Astrocyte (in vitro differentiated cells and primary cell): Measurements from ENCODE around the gene CD163L1. TPM values are rescaled to one million over a fixed set of nuclear protein-coding genes. Genes with fewer than 3 reads are reported as not detected.

Experiments
- DNase-seq: peaks from one replicate; pipeline ENCODE4 v3.0.0-alpha.2; 2010; ENCODE audit warnings: low read depth
- FAIRE-seq: peaks from 2 replicates; lab custom pipeline; 2011; peaks lifted over from hg19 to GRCh38; lab: Jason Lieb, UNC
- H2AFZ ChIP-seq: 2 replicates; pipeline ENCODE4 v1.6.0; 2012; ENCODE audit warnings: low read depth, low read length, inconsistent platforms
- H3K27ac ChIP-seq: 2 replicates; pipeline ENCODE4 v1.5.1; 2011; ENCODE audit warnings: low read depth, low read length, inconsistent platforms
- H3K27me3 ChIP-seq: 2 replicates; pipeline ENCODE4 v1.6.0; 2011; ENCODE audit warnings: low read length, inconsistent platforms; ENCODE audit not compliant: insufficient read depth
- H3K36me3 ChIP-seq: 2 replicates; pipeline ENCODE4 v1.5.1; 2011; ENCODE audit warnings: low read length, inconsistent platforms; ENCODE audit not compliant: insufficient read depth
- H3K4me1 ChIP-seq: 2 replicates; pipeline ENCODE4 v1.5.1; 2011; ENCODE audit warnings: low read length, inconsistent platforms; ENCODE audit not compliant: insufficient read depth
- H3K4me2 ChIP-seq: 2 replicates; pipeline ENCODE4 v1.6.0; 2012; ENCODE audit warnings: low read length, inconsistent platforms
- H3K4me3 ChIP-seq: 2 replicates; pipeline ENCODE4 v1.5.1; 2011; ENCODE audit warnings: low read depth, mild to moderate bottlenecking, low read length, inconsistent platforms; ENCODE audit not compliant: insufficient read depth
- H3K79me2 ChIP-seq: 2 replicates; pipeline ENCODE4 v1.6.0; 2012; ENCODE audit warnings: mild to moderate bottlenecking, low read length, inconsistent platforms; ENCODE audit not compliant: insufficient read depth
- H3K9ac ChIP-seq: 2 replicates; pipeline ENCODE4 v1.6.0; 2012; ENCODE audit warnings: mild to moderate bottlenecking, low read length, inconsistent platforms
- H3K9me3 ChIP-seq: 2 replicates; pipeline ENCODE4 v1.5.1; 2012; ENCODE audit warnings: low read depth, mild to moderate bottlenecking, low read length, inconsistent platforms; ENCODE audit not compliant: insufficient read depth
- H4K20me1 ChIP-seq: 2 replicates; pipeline ENCODE4 v1.6.0; 2012; ENCODE audit warnings: low read length, inconsistent platforms; ENCODE audit not compliant: insufficient read depth
- H3K27ac Mint-ChIP-seq: one replicate; pipeline ENCODE4 v1.8.0; 2021; ENCODE audit warnings: mild to moderate bottlenecking, mixed read lengths; ENCODE audit not compliant: unreplicated experiment
- H3K27me3 Mint-ChIP-seq: one replicate; pipeline ENCODE4 v1.8.0; 2021; ENCODE audit warnings: low read depth, mixed read lengths; ENCODE audit not compliant: unreplicated experiment
- H3K36me3 Mint-ChIP-seq: one replicate; pipeline ENCODE4 v1.8.0; 2021; ENCODE audit warnings: low read depth, mixed read lengths; ENCODE audit not compliant: unreplicated experiment
- H3K4me1 Mint-ChIP-seq: one replicate; pipeline ENCODE4 v1.8.0; 2021; ENCODE audit warnings: low read depth, mixed read lengths; ENCODE audit not compliant: unreplicated experiment
- H3K4me3 Mint-ChIP-seq: one replicate; pipeline ENCODE4 v1.8.0; 2021; ENCODE audit warnings: mild to moderate bottlenecking, moderate library complexity, mixed read lengths; ENCODE audit not compliant: unreplicated experiment
- H3K9me3 Mint-ChIP-seq: one replicate; pipeline ENCODE4 v1.8.0; 2021; ENCODE audit warnings: mild to moderate bottlenecking, mixed read lengths; ENCODE audit not compliant: unreplicated experiment
- EZH2 ChIP-seq: IDR thresholded peaks from 2 replicates; pipeline ENCODE4 v1.6.1; 2012; ENCODE audit warnings: mild to moderate bottlenecking, low read length, inconsistent platforms; ENCODE audit not compliant: insufficient read depth
- total RNA-seq: library from RNA; stranded (reverse); gene quantifications from 2 replicates; pipeline ENCODE4 v1.2.1, GENCODE V29; 2021
- TF ChIP-seq, protein P1 (sequence below): IDR thresholded peaks from 2 replicates; pipeline ENCODE4 v1.5.1; 2011; ENCODE audit warnings: low read depth, mild to moderate bottlenecking, inconsistent platforms, low read length, moderate library complexity; ENCODE audit not compliant: insufficient read depth

The CD163L1 gene
- total RNA-seq, 1 donor from 2014 or later = 1.3 TPM

DNA sequence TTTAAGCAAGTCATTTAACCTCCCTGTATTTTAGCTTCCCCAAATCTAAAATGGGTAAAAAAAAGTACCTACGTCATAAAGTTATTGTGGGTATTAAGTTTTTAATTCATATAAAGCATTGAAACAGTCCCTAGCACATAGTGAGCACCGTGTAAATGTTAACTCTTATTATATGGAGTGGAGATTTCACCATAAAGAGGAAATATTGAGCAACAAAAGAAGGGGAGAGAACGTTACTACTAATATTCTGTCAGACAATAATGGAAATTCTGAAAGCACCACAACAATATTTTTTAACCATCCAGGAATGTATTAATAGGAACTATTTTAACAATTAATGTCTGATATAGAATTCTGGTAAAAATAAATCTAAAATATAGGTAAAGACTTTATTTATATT, 7.8 kb upstream of the CD163L1 start:
- no peak overlapping the region for H3K4me3 ChIP-seq
- H3K4me2 ChIP-seq = no peak overlapping the region
- H3K27me3 ChIP-seq = no peaks in the 10 kb centered on the region
- H2AFZ ChIP-seq = no peak overlapping the region
- no peaks in the 10 kb centered on the region for H3K4me1 ChIP-seq
- H3K9me3 Mint-ChIP-seq = peaks cover 1% of the 10 kb centered on the region
- no peaks in the 10 kb centered on the region for H3K36me3 ChIP-seq
- H3K27ac ChIP-seq = no peak overlapping the region
- no peaks in the 10 kb centered on the region for H3K9me3 ChIP-seq
- DNase-seq (no peak), FAIRE-seq (no peak)
- no peak overlapping the region for H3K9ac ChIP-seq
- peaks cover 2% of the 10 kb centered on the region for H3K4me1 Mint-ChIP-seq
- no peaks in the 10 kb centered on the region for H3K36me3 Mint-ChIP-seq
- H3K79me2 ChIP-seq = no peaks in the 10 kb centered on the region
- H3K27me3 Mint-ChIP-seq = no peaks in the 10 kb centered on the region
- no peak overlapping the region for H3K27ac Mint-ChIP-seq
- TF ChIP-seq EZH2 = no peak
- TF ChIP-seq, protein P1, sequence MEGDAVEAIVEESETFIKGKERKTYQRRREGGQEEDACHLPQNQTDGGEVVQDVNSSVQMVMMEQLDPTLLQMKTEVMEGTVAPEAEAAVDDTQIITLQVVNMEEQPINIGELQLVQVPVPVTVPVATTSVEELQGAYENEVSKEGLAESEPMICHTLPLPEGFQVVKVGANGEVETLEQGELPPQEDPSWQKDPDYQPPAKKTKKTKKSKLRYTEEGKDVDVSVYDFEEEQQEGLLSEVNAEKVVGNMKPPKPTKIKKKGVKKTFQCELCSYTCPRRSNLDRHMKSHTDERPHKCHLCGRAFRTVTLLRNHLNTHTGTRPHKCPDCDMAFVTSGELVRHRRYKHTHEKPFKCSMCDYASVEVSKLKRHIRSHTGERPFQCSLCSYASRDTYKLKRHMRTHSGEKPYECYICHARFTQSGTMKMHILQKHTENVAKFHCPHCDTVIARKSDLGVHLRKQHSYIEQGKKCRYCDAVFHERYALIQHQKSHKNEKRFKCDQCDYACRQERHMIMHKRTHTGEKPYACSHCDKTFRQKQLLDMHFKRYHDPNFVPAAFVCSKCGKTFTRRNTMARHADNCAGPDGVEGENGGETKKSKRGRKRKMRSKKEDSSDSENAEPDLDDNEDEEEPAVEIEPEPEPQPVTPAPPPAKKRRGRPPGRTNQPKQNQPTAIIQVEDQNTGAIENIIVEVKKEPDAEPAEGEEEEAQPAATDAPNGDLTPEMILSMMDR = no peak
- H3K4me3 Mint-ChIP-seq = no peak overlapping the region
- H4K20me1 ChIP-seq = no peaks in the 10 kb centered on the region

DNA sequence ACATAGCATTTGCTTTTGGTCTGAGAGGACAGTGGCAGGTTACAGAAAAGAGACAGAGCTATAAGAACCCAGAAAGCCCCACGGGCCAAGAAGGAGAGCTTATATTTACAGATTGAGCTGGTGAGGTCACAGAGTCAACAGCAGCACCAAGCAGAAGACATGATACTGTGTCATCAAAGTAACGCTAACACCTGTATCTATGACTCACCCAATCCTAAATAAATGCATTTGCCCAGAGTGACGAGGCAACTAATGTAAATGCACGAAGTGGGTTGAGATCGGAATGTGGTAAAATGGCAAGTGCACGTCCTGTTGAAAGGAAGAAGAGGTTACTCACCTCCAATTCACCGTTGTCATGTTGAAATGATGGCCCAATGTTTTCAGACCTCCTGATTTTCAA, 6.7 kb upstream of the CD163L1 start:
- Histone ChIP-seq H3K36me3 (no peaks in the 10 kb centered on the region), H2AFZ (no peak overlapping the region), H3K4me2 (no peak overlapping the region), H3K4me1 (no peaks in the 10 kb centered on the region), H3K9ac (no peak overlapping the region), H4K20me1 (no peaks in the 10 kb centered on the region), H3K9me3 (no peaks in the 10 kb centered on the region), H3K4me3 (no peak overlapping the region), H3K79me2 (no peaks in the 10 kb centered on the region), H3K27me3 (no peaks in the 10 kb centered on the region), H3K27ac (no peak overlapping the region)
- Mint-ChIP-seq H3K4me1 (peaks cover 2% of the 10 kb centered on the region), H3K27me3 (no peaks in the 10 kb centered on the region), H3K4me3 (no peak overlapping the region), H3K27ac (no peak overlapping the region), H3K36me3 (no peaks in the 10 kb centered on the region), H3K9me3 (peaks cover 1% of the 10 kb centered on the region)
- DNase-seq = no peak
- no peak for TF ChIP-seq EZH2
- TF ChIP-seq, protein P1 = no peak
- no peak for FAIRE-seq

DNA sequence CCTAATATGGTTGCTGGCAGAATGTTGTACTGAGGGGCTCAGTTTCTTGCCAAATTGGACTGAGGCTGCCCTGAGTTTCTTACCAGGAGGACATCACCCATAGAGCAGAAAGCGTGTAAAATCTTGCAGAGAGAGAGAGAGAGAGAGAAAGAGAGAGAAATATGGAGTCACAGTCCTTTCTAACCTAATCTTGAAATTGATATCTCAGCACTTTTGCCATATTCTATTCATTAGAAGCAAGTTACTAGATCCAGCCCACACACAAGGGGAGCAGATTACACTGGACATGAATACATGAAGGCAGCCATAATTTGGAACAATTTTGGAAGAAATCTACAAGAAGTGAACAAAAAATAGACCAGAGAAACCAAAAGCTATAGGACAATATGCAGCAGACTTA, 4.1 kb upstream of the CD163L1 start:
- H3K27me3 ChIP-seq = no peaks in the 10 kb centered on the region
- Mint-ChIP-seq H3K4me1 (peaks cover 2% of the 10 kb centered on the region), H3K9me3 (no peaks in the 10 kb centered on the region), H3K36me3 (no peaks in the 10 kb centered on the region), H3K4me3 (no peak overlapping the region), H3K27ac (no peak overlapping the region), H3K27me3 (no peaks in the 10 kb centered on the region)
- no peaks in the 10 kb centered on the region for H3K4me1 ChIP-seq
- H3K79me2 ChIP-seq = no peaks in the 10 kb centered on the region
- DNase-seq (no peak), FAIRE-seq (no peak)
- no peaks in the 10 kb centered on the region for H3K9me3 ChIP-seq
- H3K9ac ChIP-seq = no peak overlapping the region
- H4K20me1 ChIP-seq = no peaks in the 10 kb centered on the region
- H3K4me2 ChIP-seq = no peak overlapping the region
- H3K27ac ChIP-seq = no peak overlapping the region
- no peak overlapping the region for H2AFZ ChIP-seq
- no peak overlapping the region for H3K4me3 ChIP-seq
- no peaks in the 10 kb centered on the region for H3K36me3 ChIP-seq
- TF ChIP-seq EZH2 = no peak
- TF ChIP-seq, protein P1 = no peak
